B cell (primary cell): Measurements from ENCODE around the gene SUSD2. TPM values are rescaled to one million over a fixed set of nuclear protein-coding genes. Genes with fewer than 3 reads are reported as not detected.
A peak's percentile ranks its signal among the peaks of the same experiment; 100 is the strongest.

Experiments
- ATAC-seq: fragments of 200-7000 bp; cut with Tn5 transposase; one replicate; pipeline ENCODE4 v1.10.0; 2021; ENCODE audit warnings: low read depth, mild to moderate bottlenecking, moderate number of reproducible peaks, moderate library complexity
- CTCF ChIA-PET: fragments of 350-600 bp; sonication (Branson Sonifier 250); formaldehyde crosslinking; loops from one replicate; lab custom pipeline; 2021; ENCODE audit warnings: antibody characterized with exemption, inconsistent platforms; lab: Charles Lee
- POLR2A ChIA-PET: fragments of 350-600 bp; sonication (Branson Sonifier 250); formaldehyde crosslinking; loops from one replicate; lab custom pipeline; 2021; ENCODE audit warnings: antibody characterized with exemption; lab: Charles Lee
- DNase-seq: peaks from one replicate; pipeline ENCODE4 v3.0.0; 2013
- H2AFZ ChIP-seq: 2 replicates; pipeline ENCODE4 v1.6.1; 2012; ENCODE audit warnings: mild to moderate bottlenecking, low read depth, low read length; ENCODE audit not compliant: insufficient read depth, poor library complexity, severe bottlenecking
- H3K27ac ChIP-seq, 2 donors: 1 replicate in 1 of 2; 2 replicates in 1 of 2; pipeline ENCODE4 v1.5.1; 2012 to 2013; ENCODE audit warnings: low read length in 2 of 2, mild to moderate bottlenecking in 2 of 2, moderate library complexity in 1 of 2
- H3K27me3 ChIP-seq, 4 experiments: fragments of 200-600 bp in 1 of 4; sonication (generic) in 1 of 4; replicated peaks in 1 of 4; 1 replicate in 2 of 4; 2 replicates in 2 of 4; pipeline versions ENCODE4 v1.6.1 to v1.7.0; 2013 to 2016; ENCODE audit warnings: low read length in 3 of 4, mild to moderate bottlenecking in 2 of 4, mixed read lengths in 1 of 4, moderate library complexity in 1 of 4; ENCODE audit not compliant: insufficient read depth in 4 of 4, control insufficient read depth in 3 of 4; ENCODE audit errors: control extremely low read depth in 1 of 4
- H3K36me3 ChIP-seq, 2 experiments: replicated peaks in 1 of 2; 1 replicate in 1 of 2; 2 replicates in 1 of 2; pipeline versions ENCODE4 v1.6.1 to v1.7.1; 2013; ENCODE audit warnings: low read length in 1 of 2; ENCODE audit not compliant: insufficient read depth in 2 of 2, control insufficient read depth in 1 of 2; ENCODE audit errors: control extremely low read depth in 1 of 2, extremely low read depth in 1 of 2
- H3K4me1 ChIP-seq, 2 donors: fragments of 200-600 bp in 1 of 2; sonication (generic) in 1 of 2; 1 replicate in 1 of 2; 2 replicates in 1 of 2; pipeline versions ENCODE4 v1.5.1 to v1.6.1; 2013 to 2017; ENCODE audit warnings: low read length in 2 of 2; ENCODE audit not compliant: control insufficient read depth in 2 of 2, insufficient read depth in 2 of 2
- H3K4me2 ChIP-seq: replicated peaks from 2 replicates; pipeline ENCODE3; 2012; ENCODE audit warnings: mild to moderate bottlenecking, low read depth, low read length; ENCODE audit not compliant: poor library complexity, severe bottlenecking
- H3K4me3 ChIP-seq, 5 experiments: fragments of 200-600 bp in 1 of 5; sonication (generic) in 1 of 5; 1 replicate in 3 of 5; 2 replicates in 2 of 5; pipeline versions ENCODE4 v1.5.1 to v1.7.0; 2011 to 2016; ENCODE audit warnings: low read length in 4 of 5, mild to moderate bottlenecking in 4 of 5, low read depth in 2 of 5, control low read depth in 1 of 5, moderate library complexity in 1 of 5; ENCODE audit not compliant: insufficient read depth in 1 of 5; ENCODE audit errors: control extremely low read depth in 1 of 5, extremely low read depth in 1 of 5
- H3K79me2 ChIP-seq: fragments of 200-600 bp; sonication (generic); one replicate; pipeline ENCODE4 v1.6.0; 2016; ENCODE audit warnings: low read length; ENCODE audit not compliant: control insufficient read depth, insufficient read depth
- H3K9ac ChIP-seq: fragments of 200-600 bp; sonication (generic); 2 replicates; pipeline ENCODE4 v1.6.1; 2017; ENCODE audit warnings: mild to moderate bottlenecking, low read length, moderate library complexity
- H3K9me3 ChIP-seq, 3 donors: one replicate each; pipeline versions ENCODE4 v1.6.1 to v1.7.1; 2013; ENCODE audit warnings: low read length in 2 of 3; ENCODE audit not compliant: control insufficient read depth in 2 of 3, insufficient read depth in 1 of 3; ENCODE audit errors: control extremely low read depth in 1 of 3
- H4K20me1 ChIP-seq: 2 replicates; pipeline ENCODE4 v1.6.0; 2012; ENCODE audit warnings: mild to moderate bottlenecking, low read length; ENCODE audit not compliant: insufficient read depth, control insufficient read depth, poor library complexity, severe bottlenecking
- H3K27ac Mint-ChIP-seq: one replicate; pipeline ENCODE4 v1.8.0; 2021; ENCODE audit warnings: mixed read lengths
- H3K27me3 Mint-ChIP-seq: one replicate; pipeline ENCODE4 v1.8.0; 2021; ENCODE audit warnings: mixed read lengths
- H3K4me1 Mint-ChIP-seq: one replicate; pipeline ENCODE4 v1.8.0; 2021; ENCODE audit warnings: mixed read lengths
- H3K4me3 Mint-ChIP-seq: one replicate; pipeline ENCODE4 v1.8.0; 2021; ENCODE audit warnings: mixed read lengths
- H3K9me3 Mint-ChIP-seq: one replicate; pipeline ENCODE4 v1.8.0; 2022; ENCODE audit warnings: mixed read lengths; ENCODE audit not compliant: insufficient read depth
- CTCF ChIP-seq: fragments of 200-600 bp; IDR thresholded peaks from one replicate; pipeline ENCODE4 v1.8.0; 2022; ENCODE audit warnings: antibody characterized with exemption, mild to moderate bottlenecking
- EZH2 ChIP-seq: IDR thresholded peaks from 2 replicates; pipeline ENCODE4 v1.6.1; 2012; ENCODE audit warnings: borderline replicate concordance, low read depth, mild to moderate bottlenecking, moderate library complexity, low read length; ENCODE audit not compliant: insufficient read depth, poor library complexity, severe bottlenecking
- WGBS: methylation state at CpG from one replicate; pipeline ENCODE4 v1.1.5; 2013; ENCODE audit warnings: missing lambda C conversion rate; ENCODE audit not compliant: insufficient coverage; 5-methylcytosine and 5-hydroxymethylcytosine counted together
- intact Hi-C: fragments of 100-400 bp; cut with micrococcal nuclease; formaldehyde crosslinking; loops from one replicate; pipeline ENCODE4 v1.10.0; 2022
- polyA plus RNA-seq: library from polyadenylated mRNA; depleted of rRNA; stranded (reverse); fragments of >200 nt; gene quantifications from 2 replicates; pipeline ENCODE4 v1.2.3, GENCODE V29; 2012
- total RNA-seq, 2 donors: library from RNA; stranded (reverse); fragments of 120-200 nt in 1 of 2; gene quantifications; 1 replicate in 1 of 2; 2 replicates in 1 of 2; pipeline versions ENCODE4 v1.2.3 to v1.2.4, GENCODE V29; 2013 to 2022

The SUSD2 gene
- total and polyA plus RNA-seq, 2 donors (not counting 1 experiment from before 2014, with no cell fraction given) = 0.30 to 0.48 TPM

- ATAC-seq (no peak), DNase-seq (peak; percentile 46)
- H4K20me1 ChIP-seq = peaks cover 6% of the 10 kb centered on the region
- ChIA-PET POLR2A (interaction anchor here (1.4 kb wide), 1 partner anchor 400 kb away, joined by 9 read pairs; no protein-coding TSS in a partner anchor), CTCF (interaction anchor here (1.1 to 7.7 kb wide), 6 partner anchors 9 to 46 kb away, joined by 3 to 77 read pairs (median 5); no protein-coding TSS in a partner anchor)
- peaks cover 0 to 4% of the 10 kb centered on the region in 2 experiments for H3K36me3 ChIP-seq
- no peak overlapping the region for H2AFZ ChIP-seq
- H3K4me3 ChIP-seq = no peak overlapping the region
- Mint-ChIP-seq H3K4me3 (no peak overlapping the region), H3K27ac (peak overlapping the region; percentile 91), H3K27me3 (no peaks in the 10 kb centered on the region), H3K9me3 (no peaks in the 10 kb centered on the region), H3K4me1 (peaks cover 46% of the 10 kb centered on the region)
- H3K9ac ChIP-seq = no peak overlapping the region
- H3K4me2 ChIP-seq = peak overlapping the region; percentile 57
- H3K9me3 ChIP-seq = no peaks in the 10 kb centered on the region
- WGBS = 48% methylated on average over 3 of the region's 3 CpGs
- H3K27me3 ChIP-seq = no peaks in the 10 kb centered on the region
- TF ChIP-seq CTCF (no peak), EZH2 (no peak)
- intact Hi-C loops = no loop called here
- peak overlapping the region; percentile 58 to 68 for H3K27ac ChIP-seq
- peaks cover 42 to 46% of the 10 kb centered on the region in 2 donors for H3K4me1 ChIP-seq
- H3K79me2 ChIP-seq = peaks cover 8% of the 10 kb centered on the region
These were observed 27.9 kb upstream of the SUSD2 start for GRCh38 chr22:24153353-24153752.

- DNase-seq (peak; percentile 32), ATAC-seq (no peak)
- Histone ChIP-seq H3K4me3 (no peak overlapping the region), H3K79me2 (peaks cover 14% of the 10 kb centered on the region), H4K20me1 (peaks cover 11% of the 10 kb centered on the region), H3K36me3 (peaks cover 0 to 9% of the 10 kb centered on the region in 2 experiments), H3K27ac (peak overlapping the region; percentile 39 to 68), H3K9me3 (no peaks in the 10 kb centered on the region), H3K4me2 (peak overlapping the region; percentile 57), H3K9ac (no peak overlapping the region), H3K4me1 (peaks cover 48 to 52% of the 10 kb centered on the region in 2 donors), H2AFZ (peak overlapping the region; percentile 34), H3K27me3 (no peaks in the 10 kb centered on the region)
- TF ChIP-seq CTCF (no peak), EZH2 (no peak)
- peak overlapping the region; percentile 91 for H3K27ac Mint-ChIP-seq
- H3K9me3 Mint-ChIP-seq = no peaks in the 10 kb centered on the region
- H3K4me3 Mint-ChIP-seq = peak overlapping the region; percentile 96
- intact Hi-C loops = no loop called here
- H3K27me3 Mint-ChIP-seq = no peaks in the 10 kb centered on the region
- H3K4me1 Mint-ChIP-seq = peaks cover 52% of the 10 kb centered on the region
- ChIA-PET POLR2A (interaction anchor here (1.4 kb wide), 1 partner anchor 399 kb away, joined by 9 read pairs; no protein-coding TSS in a partner anchor), CTCF (interaction anchor here (1.1 to 7.7 kb wide), 4 partner anchors 10 to 22 kb away, joined by 4 to 77 read pairs (median 27); no protein-coding TSS in a partner anchor)
- WGBS = 74% methylated on average over 4 of the region's 7 CpGs
These were observed 27.3 kb upstream of the SUSD2 start for GRCh38 chr22:24153959-24154358.
